GM12878 (cell line): ENCODE measurements around the gene RAB12. TPM values are rescaled to one million over a fixed set of nuclear protein-coding genes. Genes with fewer than 3 reads are reported as not detected.

Experiments
- ATAC-seq: fragments of 200-7000 bp; cut with Tn5 transposase; 3 replicates; pipeline ENCODE4 v1.9.1; 2020; ENCODE audit warnings: mild to moderate bottlenecking, moderate library complexity
- BruUV-seq: library from RNA; stranded (reverse); fragments of 400-500 nt; replicated peaks from 2 replicates; lab custom pipeline; 2021; lab: Mats Ljungman, UMichigan
- CTCF ChIA-PET: fragments of 300-600 bp; sonication (Branson Sonifier 250); formaldehyde crosslinking; extraction: SDS; loops from one replicate; lab custom pipeline; 2021; ENCODE audit warnings: inconsistent platforms; lab: Yijun Ruan, JAX
- POLR2A ChIA-PET: fragments of 350-600 bp; formaldehyde crosslinking; extraction: SDS; loops from one replicate; lab custom pipeline; 2021; ENCODE audit warnings: inconsistent platforms; lab: Charles Lee
- RAD21 ChIA-PET: fragments of 300-600 bp; sonication (Branson Sonifier 250); formaldehyde crosslinking; loops from one replicate; lab custom pipeline; 2023; ENCODE audit warnings: antibody characterized with exemption; ENCODE audit not compliant: unreplicated experiment; lab: Charles Lee
- SMC1A ChIA-PET: fragments of 300-600 bp; sonication (Branson Sonifier 250); formaldehyde crosslinking; loops from one replicate; lab custom pipeline; 2023; ENCODE audit not compliant: unreplicated experiment, uncharacterized antibody; lab: Charles Lee
- DNase-seq: peaks from one replicate; pipeline ENCODE4 v3.0.0-alpha.2; 2011; ENCODE audit warnings: low read depth, low spot score
- FAIRE-seq: peaks from 3 replicates; lab custom pipeline; 2011; peaks lifted over from hg19 to GRCh38; lab: Jason Lieb, UNC
- H2AFZ ChIP-seq: 2 replicates; pipeline ENCODE4 v1.6.0; 2011; ENCODE audit warnings: low read depth, low read length, control low read depth; ENCODE audit not compliant: control insufficient read depth
- H3K27ac ChIP-seq: 2 replicates; pipeline ENCODE4 v1.5.1; 2011; ENCODE audit warnings: control low read depth; ENCODE audit not compliant: control insufficient read depth, insufficient read depth
- H3K27me3 ChIP-seq, 2 experiments: replicated peaks in 1 of 2; 2 replicates each; pipeline versions ENCODE4 v1.6.0 to v1.6.1; 2011; ENCODE audit warnings: low read length in 1 of 2; ENCODE audit not compliant: control insufficient read depth in 2 of 2, insufficient read depth in 2 of 2
- H3K36me3 ChIP-seq, 2 experiments: 2 replicates each; pipeline ENCODE4 v1.5.1; 2011; ENCODE audit warnings: low read length in 1 of 2; ENCODE audit not compliant: control insufficient read depth in 2 of 2, insufficient read depth in 2 of 2
- H3K4me1 ChIP-seq: 2 replicates; pipeline ENCODE4 v1.6.1; 2011; ENCODE audit warnings: mild to moderate bottlenecking, low read length, moderate library complexity, mixed read lengths; ENCODE audit not compliant: control insufficient read depth, insufficient read depth
- H3K4me2 ChIP-seq: 2 replicates; pipeline ENCODE4 v1.6.0; 2011; ENCODE audit warnings: control low read depth; ENCODE audit not compliant: control insufficient read depth, insufficient read depth
- H3K4me3 ChIP-seq: fragments of 200-600 bp; sonication (generic); 2 replicates; pipeline ENCODE4 v1.5.1; 2016
- H3K79me2 ChIP-seq: 2 replicates; pipeline ENCODE4 v1.6.0; 2011; ENCODE audit warnings: low read length; ENCODE audit not compliant: control insufficient read depth, insufficient read depth
- H3K9ac ChIP-seq: 2 replicates; pipeline ENCODE4 v1.8.0; 2011; ENCODE audit warnings: low read length, control low read depth, mixed read lengths; ENCODE audit not compliant: control insufficient read depth, insufficient read depth
- H3K9me3 ChIP-seq: replicated peaks from 3 replicates; pipeline ENCODE4 v1.5.1; 2011; ENCODE audit warnings: mild to moderate bottlenecking, low read length; ENCODE audit not compliant: control insufficient read depth, insufficient read depth
- H4K20me1 ChIP-seq: 2 replicates; pipeline ENCODE4 v1.6.0; 2011; ENCODE audit not compliant: control insufficient read depth, insufficient read depth
- CREB1 ChIP-seq: IDR thresholded peaks from 2 replicates; pipeline ENCODE4 v1.6.1; 2012; ENCODE audit warnings: low read depth, mild to moderate bottlenecking, inconsistent platforms
- NKRF ChIP-seq: fragments of 450-650 bp; conservative IDR thresholded peaks from 2 replicates; pipeline ENCODE4 v1.6.1; 2017; ENCODE audit warnings: mild to moderate bottlenecking, moderate library complexity
- POLR2AphosphoS5 ChIP-seq: IDR thresholded peaks from 2 replicates; pipeline ENCODE4 v1.6.1; 2011; ENCODE audit warnings: mild to moderate bottlenecking, low read length, inconsistent platforms
- PRDM15 ChIP-seq: fragments of 450-650 bp; formaldehyde crosslinking; IDR thresholded peaks from 2 replicates; pipeline ENCODE4 v1.4.0; 2020; ENCODE audit warnings: mild to moderate bottlenecking, moderate library complexity
- RAD51 ChIP-seq: fragments of 450-650 bp; IDR thresholded peaks from 2 replicates; pipeline ENCODE4 v1.6.1; 2016; ENCODE audit warnings: moderate library complexity, mild to moderate bottlenecking, inconsistent platforms
- SMAD1 ChIP-seq: fragments of 450-650 bp; IDR thresholded peaks from 2 replicates; pipeline ENCODE4 v1.6.1; 2018; ENCODE audit warnings: mild to moderate bottlenecking, low read depth; ENCODE audit not compliant: partially characterized antibody
- SRF ChIP-seq, 2 experiments: IDR thresholded peaks; 2 replicates each; pipeline ENCODE4 v1.6.1; 2011; ENCODE audit warnings: low read depth in 2 of 2, low read length in 2 of 2, mild to moderate bottlenecking in 1 of 2, moderate library complexity in 1 of 2
- ZNF24 ChIP-seq: fragments of 450-650 bp; IDR thresholded peaks from 2 replicates; pipeline ENCODE4 v1.6.1; 2017; ENCODE audit warnings: antibody characterized with exemption, mild to moderate bottlenecking
- WGBS: methylation state at CpG from one replicate; pipeline ENCODE4 v1.1.6; 2016; ENCODE audit warnings: low lambda C conversion rate; ENCODE audit not compliant: insufficient replicate concordance, insufficient coverage; ENCODE audit errors: missing lambda C conversion rate; 5-methylcytosine and 5-hydroxymethylcytosine counted together
- in situ Hi-C: fragments of 300-500 bp; cut with MboI; formaldehyde crosslinking; loops from 9 replicates; pipeline ENCODE4 v1.14.3; 2018; ENCODE audit warnings: mixed read lengths
- intact Hi-C: fragments of 100-400 bp; cut with micrococcal nuclease; formaldehyde crosslinking; loops from one replicate; pipeline ENCODE4 v1.14.2; 2022; ENCODE audit not compliant: unreplicated experiment
- polyA plus RNA-seq, 11 experiments: library from polyadenylated mRNA; depleted of rRNA in 4 of 11; unstranded in 6 of 11; stranded (reverse) in 5 of 11; fragments of >200 nt; fragmentation: Nextera tagmentation in 4 of 11; fragmentation: Illumina TruSeq in 1 of 11; extraction: Ambion mirVana in 4 of 11; extraction: Trizol in 1 of 11; gene quantifications; 1 replicate in 1 of 11; 2 replicates in 10 of 11; pipeline versions ENCODE4 v1.2.1 to v1.2.3, GENCODE V29; 2011 to 2016; ENCODE audit warnings: inconsistent platforms in 2 of 11, missing spikeins in 2 of 11, low read depth in 1 of 11
- total RNA-seq, 4 experiments: library from RNA; depleted of rRNA in 3 of 4; stranded (reverse); fragments of >200 nt in 3 of 4; fragmentation: Illumina TruSeq in 1 of 4; extraction: Trizol in 1 of 4; gene quantifications; 2 replicates each; pipeline versions ENCODE4 v1.2.1 to v1.2.3, GENCODE V29; 2013 to 2021

Gene RAB12
- total and polyA plus RNA-seq, 10 of the 15 experiments (the other 5 are each of a cell fraction or from before 2014, with no cell fraction given), result 0.71 to 29.8 (median 14.0) TPM

- no peaks in the 10 kb centered on the region for H3K79me2 ChIP-seq
- peak overlapping the region; percentile 46 for H3K4me2 ChIP-seq
- in situ Hi-C loops, result loop anchor here (10.0 to 25.0 kb wide), 2 partner anchors 648 to 1310 kb away; partner anchors contain the start of gene VAPA
- H2AFZ ChIP-seq, result peak overlapping the region; percentile 20
- BruUV-seq, result no TSS peak
- no peak for DNase-seq
- H3K36me3 ChIP-seq, result no peaks in the 10 kb centered on the region
- RAD21 ChIA-PET, result no interaction called here
- no peak for FAIRE-seq
- no peaks in the 10 kb centered on the region for H4K20me1 ChIP-seq
- no peak for TF ChIP-seq PRDM15
- no peak for TF ChIP-seq POLR2AphosphoS5
- TF ChIP-seq RAD51, result peak; percentile 53
- no peak for TF ChIP-seq SMAD1
- TF ChIP-seq CREB1, result no peak
- peak; percentile 79 for TF ChIP-seq ZNF24
- no peak for TF ChIP-seq SRF (IDR thresholded peaks at IDR 0.05; ENCODE audit: low read depth in 2 of 2, low read length in 2 of 2)
- no peak for TF ChIP-seq NKRF
- TF ChIP-seq, all 136 proteins: peak for 2
- ChIA-PET SMC1A (interaction anchor here (1.3 to 2.2 kb wide), 4 partner anchors 10 to 64 kb away, joined by 3 to 10 read pairs (median 6); no protein-coding TSS in a partner anchor), CTCF (no interaction called here), POLR2A (interaction anchor here (1.2 kb wide), 1 partner anchor 21 kb away, joined by 3 read pairs; no protein-coding TSS in a partner anchor)
- 80% methylated on average over 2 of the region's 2 CpGs for WGBS
- H3K4me3 ChIP-seq, result no peak overlapping the region
- ATAC-seq, result no peak
- intact Hi-C loops, result loop anchor here (1.0 to 10.0 kb wide), 2 partner anchors 39 to 542 kb away; no protein-coding TSS in a partner anchor
- peak overlapping the region; percentile 92 for H3K27ac ChIP-seq
- H3K27me3 ChIP-seq, result no peaks in the 10 kb centered on the region
- H3K4me1 ChIP-seq, result peaks cover 52% of the 10 kb centered on the region
- H3K9ac ChIP-seq, result peak overlapping the region; percentile 3; the same call in 1 of the 2 replicates
- no peaks in the 10 kb centered on the region for H3K9me3 ChIP-seq
Measured at GRCh38 chr18:8602557-8602956, 6.7 kb upstream of the RAB12 start.
